ENCODE data around the gene PRR22. TPM values are rescaled to one million over a fixed set of nuclear protein-coding genes. Genes with fewer than 3 reads are reported as not detected.

Gene PRR22
- 10 to 100 TPM; 19.9 to 24.3 (median 20.5) TPM for total RNA-seq

DNA sequence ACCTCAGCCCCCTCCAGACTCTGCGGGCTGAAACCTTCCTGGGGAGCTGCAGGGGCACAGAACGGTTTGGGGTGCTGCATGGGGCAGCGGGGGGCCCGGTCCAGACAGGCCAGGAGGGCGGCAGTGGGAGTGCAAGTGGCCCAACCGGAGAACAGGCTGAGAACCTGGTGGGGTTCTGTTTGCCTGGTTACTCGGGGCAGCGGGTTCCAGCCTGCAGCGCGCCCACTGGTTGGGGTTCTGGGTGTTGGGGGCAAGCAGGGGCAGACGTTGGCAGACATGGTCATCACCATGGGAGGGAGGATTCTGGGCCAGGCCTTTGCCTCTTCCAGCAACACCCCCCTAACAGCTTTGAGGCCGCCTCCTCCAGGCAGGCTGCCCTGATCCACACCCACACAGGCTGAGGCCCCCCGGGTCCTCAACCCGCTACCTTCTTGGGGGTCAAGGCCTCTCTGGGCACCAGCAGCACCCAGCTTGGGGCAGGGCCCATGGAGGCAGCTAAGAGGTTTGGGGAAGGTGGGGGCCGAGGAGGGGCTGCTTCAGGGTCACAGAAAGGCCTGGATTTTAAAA, at the start of gene PRR22:
TSS of gene PRR22 (minus strand) at position 166 of the 567 bp plus-strand sequence. CDS start at position 80, 86 bp downstream.
- Mint-ChIP-seq H3K36me3 (ENCODE audit: insufficient read depth) (peaks cover 23% of the 10 kb centered on the region), H3K9me3 (no peaks in the 10 kb centered on the region), H3K27me3 (ENCODE audit: low read depth) (no peaks in the 10 kb centered on the region), H3K4me1 (ENCODE audit: low read depth) (no peaks in the 10 kb centered on the region), H3K4me3 (no peak within 1 kb of the TSS)
- DNase-seq (no peak), ATAC-seq (peak in 1 of 2 donors; percentile 6)

DNA sequence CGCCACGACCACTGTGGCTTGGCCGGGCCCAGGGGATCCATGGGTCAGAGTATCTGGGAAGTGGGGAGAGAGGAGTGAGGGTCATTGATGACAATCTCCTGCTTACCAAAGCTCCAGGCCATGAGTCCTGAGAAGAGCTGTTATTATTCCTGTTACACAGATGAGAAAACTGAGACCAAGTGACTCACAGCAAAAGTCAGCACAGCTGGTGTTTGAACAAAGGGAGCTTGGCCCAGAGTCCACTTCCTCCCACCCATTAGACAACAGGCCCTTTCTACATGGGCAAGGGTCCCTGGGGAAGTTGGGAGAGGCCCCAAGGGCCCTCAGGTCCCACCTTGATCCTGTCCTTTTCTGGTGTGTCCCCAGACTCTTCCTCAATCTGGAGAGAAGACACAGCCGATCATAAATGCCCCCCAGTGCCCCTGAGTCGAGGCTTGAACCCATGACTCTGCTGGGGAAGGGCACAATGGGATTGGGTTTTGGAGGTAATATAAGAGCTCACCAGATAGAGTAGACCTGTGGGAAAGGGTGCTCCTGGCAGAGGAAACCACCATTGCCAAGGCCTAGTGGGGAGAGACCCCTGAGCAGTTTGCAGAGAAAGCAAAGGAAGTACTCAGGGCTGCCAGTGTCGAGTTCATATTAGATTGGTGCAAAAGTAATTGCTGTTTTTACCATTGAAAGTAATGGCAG, 48.1 kb upstream of the PRR22 start:
- ATAC-seq (no peak), DNase-seq (no peak)
- H3K9me3 Mint-ChIP-seq = no peaks in the 10 kb centered on the region
- H3K4me3 Mint-ChIP-seq = no peak overlapping the region
- H3K27me3 Mint-ChIP-seq (ENCODE audit: low read depth) = peaks cover 2% of the 10 kb centered on the region
- H3K36me3 Mint-ChIP-seq (ENCODE audit: insufficient read depth) = no peaks in the 10 kb centered on the region
- peaks cover 3% of the 10 kb centered on the region for H3K4me1 Mint-ChIP-seq (ENCODE audit: low read depth)

GRCh38 chr19:5832061-5832460, 47.5 kb upstream of the PRR22 start:
- Mint-ChIP-seq H3K27me3 (ENCODE audit: low read depth) (peaks cover 2% of the 10 kb centered on the region), H3K4me1 (ENCODE audit: low read depth) (peaks cover 6% of the 10 kb centered on the region), H3K9me3 (no peaks in the 10 kb centered on the region), H3K4me3 (no peak overlapping the region), H3K36me3 (ENCODE audit: insufficient read depth) (no peaks in the 10 kb centered on the region)
- DNase-seq = no peak
- no peak for ATAC-seq

GRCh38 chr19:5831159-5831558, 46.6 kb upstream of the PRR22 start:
- no peak for DNase-seq
- peaks cover 2% of the 10 kb centered on the region for H3K27me3 Mint-ChIP-seq (ENCODE audit: low read depth)
- H3K4me3 Mint-ChIP-seq = no peak overlapping the region
- H3K9me3 Mint-ChIP-seq = no peaks in the 10 kb centered on the region
- no peaks in the 10 kb centered on the region for H3K36me3 Mint-ChIP-seq (ENCODE audit: insufficient read depth)
- no peak for ATAC-seq
- peaks cover 9% of the 10 kb centered on the region for H3K4me1 Mint-ChIP-seq (ENCODE audit: low read depth)

DNA sequence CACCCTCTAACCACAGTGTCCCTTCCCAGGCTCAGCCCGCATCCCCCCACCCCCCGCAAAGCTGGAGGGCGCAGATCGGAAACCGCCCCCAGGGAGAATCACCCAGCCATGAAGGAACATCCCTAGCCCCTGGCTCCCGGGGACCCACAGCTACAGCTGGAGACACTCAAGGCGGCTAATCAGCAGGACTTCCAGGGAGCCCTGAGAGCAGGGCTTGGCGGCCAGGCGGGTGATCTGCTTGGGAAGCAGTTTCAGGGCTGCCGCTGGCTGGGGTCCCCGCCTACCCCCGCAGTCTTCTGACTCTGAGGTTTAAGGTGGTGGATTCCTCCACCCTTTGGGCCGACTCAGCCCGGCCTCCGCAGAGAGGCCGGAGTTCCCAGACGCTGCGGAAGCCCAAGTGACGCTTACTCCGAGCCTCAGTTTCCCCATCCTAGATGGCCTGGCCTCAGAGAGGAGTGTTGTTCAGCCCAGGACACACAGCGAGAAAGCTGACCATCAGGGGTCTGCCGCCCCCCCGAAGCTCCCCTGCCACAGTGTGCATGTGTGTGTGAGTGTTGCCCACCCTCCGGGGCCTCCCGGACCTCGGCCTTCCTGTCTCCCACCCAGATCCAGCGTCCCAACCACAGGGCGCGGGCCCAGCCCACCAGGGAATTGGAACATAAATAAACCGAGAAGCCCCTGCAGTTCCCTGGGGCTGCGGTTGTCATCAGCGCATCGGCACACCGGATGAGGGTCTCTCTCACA, 45.2 kb upstream of the PRR22 start:
- peak overlapping the region; percentile 41 for H3K4me3 Mint-ChIP-seq
- DNase-seq (no peak), ATAC-seq (no peak)
- H3K27me3 Mint-ChIP-seq (ENCODE audit: low read depth) = peaks cover 2% of the 10 kb centered on the region
- no peaks in the 10 kb centered on the region for H3K9me3 Mint-ChIP-seq
- no peaks in the 10 kb centered on the region for H3K36me3 Mint-ChIP-seq (ENCODE audit: insufficient read depth)
- H3K4me1 Mint-ChIP-seq (ENCODE audit: low read depth) = peaks cover 9% of the 10 kb centered on the region

DNA sequence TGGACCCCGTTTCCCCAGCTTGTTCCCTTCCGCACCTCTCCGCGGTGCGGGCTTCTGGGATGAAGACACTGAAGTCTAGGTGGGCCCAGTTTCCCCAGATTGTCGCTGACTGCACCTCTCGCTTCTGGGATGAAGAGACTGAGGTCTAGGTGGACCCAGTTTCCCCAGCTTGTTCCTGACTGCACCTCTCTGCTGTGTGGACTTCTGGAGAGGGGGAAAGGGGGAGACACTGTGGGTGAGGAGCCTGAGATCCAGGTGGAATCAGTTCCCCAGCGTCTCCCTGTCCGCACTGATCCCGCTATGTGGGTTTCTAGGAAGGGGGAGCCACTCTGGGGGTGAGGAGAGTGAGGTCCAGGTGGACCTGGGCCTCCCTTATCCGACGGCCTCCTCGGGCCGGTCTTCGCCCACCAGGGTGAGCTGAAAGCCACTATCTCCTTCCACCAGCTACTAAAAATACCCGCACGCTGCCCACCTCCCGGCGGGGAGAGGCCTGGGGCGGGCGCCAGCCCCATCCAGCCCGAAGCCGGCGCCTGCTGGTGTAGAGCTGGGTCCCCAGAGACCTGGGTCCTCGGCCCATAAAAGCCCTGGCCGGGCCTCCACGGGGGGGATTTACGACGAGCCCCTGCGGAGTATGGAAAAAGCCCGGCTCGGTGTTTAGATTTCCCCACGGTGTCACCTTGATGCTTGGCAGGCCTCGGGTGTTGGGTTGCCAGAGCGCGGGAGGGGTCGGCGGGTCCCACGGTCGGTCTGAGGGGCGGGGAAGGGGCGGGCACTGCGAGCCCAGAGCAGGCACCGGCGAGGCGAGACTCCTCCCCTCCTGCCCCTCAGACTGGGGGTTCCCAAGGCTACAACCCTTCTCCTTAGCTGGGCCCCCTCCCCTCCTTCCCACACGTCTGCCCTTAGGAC, 44.4 kb upstream of the PRR22 start:
- no peak for ATAC-seq
- Mint-ChIP-seq H3K27me3 (ENCODE audit: low read depth) (peaks cover 2% of the 10 kb centered on the region), H3K36me3 (ENCODE audit: insufficient read depth) (no peaks in the 10 kb centered on the region), H3K9me3 (no peaks in the 10 kb centered on the region), H3K4me3 (peak overlapping the region; percentile 96), H3K4me1 (ENCODE audit: low read depth) (peaks cover 9% of the 10 kb centered on the region)
- DNase-seq = no peak

DNA sequence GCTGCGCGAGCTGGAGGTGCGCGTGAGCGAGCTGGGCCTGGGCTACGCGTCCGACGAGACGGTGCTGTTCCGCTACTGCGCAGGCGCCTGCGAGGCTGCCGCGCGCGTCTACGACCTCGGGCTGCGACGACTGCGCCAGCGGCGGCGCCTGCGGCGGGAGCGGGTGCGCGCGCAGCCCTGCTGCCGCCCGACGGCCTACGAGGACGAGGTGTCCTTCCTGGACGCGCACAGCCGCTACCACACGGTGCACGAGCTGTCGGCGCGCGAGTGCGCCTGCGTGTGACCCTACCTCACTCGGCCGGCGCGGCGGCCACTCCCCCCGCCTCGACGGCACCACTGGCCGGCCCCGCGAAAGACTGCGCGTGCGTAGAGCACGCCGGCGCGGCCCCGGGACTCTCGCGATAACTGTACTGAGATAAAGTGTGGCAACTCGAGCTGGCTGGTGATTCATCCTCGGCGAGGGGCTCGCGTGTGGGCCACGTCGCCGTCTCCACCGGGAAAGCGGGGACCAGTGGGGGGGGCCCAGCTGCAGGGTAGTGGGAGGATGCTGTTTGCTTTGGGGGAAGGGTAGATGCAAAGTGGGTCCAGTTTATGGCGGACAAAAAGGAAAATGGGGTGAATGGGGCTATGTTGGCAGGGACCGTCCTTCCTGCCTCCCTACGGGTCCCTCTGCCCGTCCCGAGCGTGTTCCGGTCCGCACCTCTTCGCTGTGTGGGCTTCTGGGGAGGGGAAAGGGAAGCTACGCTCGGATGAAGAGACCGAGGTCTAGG, 43.5 kb upstream of the PRR22 start:
- Mint-ChIP-seq H3K9me3 (no peaks in the 10 kb centered on the region), H3K4me3 (peak overlapping the region; percentile 96), H3K36me3 (ENCODE audit: insufficient read depth) (no peaks in the 10 kb centered on the region), H3K27me3 (ENCODE audit: low read depth) (peaks cover 2% of the 10 kb centered on the region), H3K4me1 (ENCODE audit: low read depth) (peaks cover 9% of the 10 kb centered on the region)
- ATAC-seq = peak; percentile 83 to 85
- DNase-seq = peak; percentile 97

GRCh38 chr19:5827342-5827890, 42.9 kb upstream of the PRR22 start:
- H3K4me1 Mint-ChIP-seq (ENCODE audit: low read depth) = peaks cover 9% of the 10 kb centered on the region
- peaks cover 2% of the 10 kb centered on the region for H3K27me3 Mint-ChIP-seq (ENCODE audit: low read depth)
- no peaks in the 10 kb centered on the region for H3K9me3 Mint-ChIP-seq
- no peaks in the 10 kb centered on the region for H3K36me3 Mint-ChIP-seq (ENCODE audit: insufficient read depth)
- DNase-seq (no peak), ATAC-seq (no peak)
- peak overlapping the region; percentile 81 for H3K4me3 Mint-ChIP-seq

- no peaks in the 10 kb centered on the region for H3K27me3 Mint-ChIP-seq (ENCODE audit: low read depth)
- H3K9me3 Mint-ChIP-seq = no peaks in the 10 kb centered on the region
- H3K4me3 Mint-ChIP-seq = peak overlapping the region; percentile 81
- H3K36me3 Mint-ChIP-seq (ENCODE audit: insufficient read depth) = no peaks in the 10 kb centered on the region
- DNase-seq (no peak), ATAC-seq (no peak)
- peaks cover 9% of the 10 kb centered on the region for H3K4me1 Mint-ChIP-seq (ENCODE audit: low read depth)
Observed at GRCh38 chr19:5826531-5827341, 42.2 kb upstream of the PRR22 start.

DNA sequence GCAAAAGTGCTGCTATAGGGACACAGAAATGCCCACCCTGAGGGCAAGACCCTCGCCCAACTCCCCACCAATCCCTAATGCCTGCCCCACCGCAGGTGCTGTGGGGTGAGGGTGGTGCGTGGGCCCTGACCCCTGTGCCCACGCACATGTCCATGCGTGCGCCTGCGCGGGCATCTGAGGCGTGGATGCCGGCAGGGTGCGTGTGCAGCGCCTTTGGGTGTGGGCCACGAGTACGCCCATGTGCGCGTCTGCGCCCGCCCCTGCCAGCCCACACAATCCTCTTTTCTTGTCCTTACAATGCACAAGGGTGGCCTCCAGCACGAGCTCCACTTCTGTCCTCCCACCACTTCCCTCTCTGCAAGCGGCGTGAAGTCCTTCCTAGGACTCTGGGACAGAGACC, 40.6 kb upstream of the PRR22 start:
- Mint-ChIP-seq H3K4me1 (ENCODE audit: low read depth) (peaks cover 9% of the 10 kb centered on the region), H3K36me3 (ENCODE audit: insufficient read depth) (no peaks in the 10 kb centered on the region), H3K4me3 (no peak overlapping the region), H3K9me3 (no peaks in the 10 kb centered on the region), H3K27me3 (ENCODE audit: low read depth) (no peaks in the 10 kb centered on the region)
- ATAC-seq = no peak
- DNase-seq = no peak

GRCh38 chr19:5824751-5825150, 40.2 kb upstream of the PRR22 start:
- Mint-ChIP-seq H3K36me3 (ENCODE audit: insufficient read depth) (no peaks in the 10 kb centered on the region), H3K4me3 (no peak overlapping the region), H3K27me3 (ENCODE audit: low read depth) (peaks cover 1% of the 10 kb centered on the region), H3K4me1 (ENCODE audit: low read depth) (peaks cover 9% of the 10 kb centered on the region), H3K9me3 (no peaks in the 10 kb centered on the region)
- ATAC-seq = no peak
- no peak for DNase-seq

DNA sequence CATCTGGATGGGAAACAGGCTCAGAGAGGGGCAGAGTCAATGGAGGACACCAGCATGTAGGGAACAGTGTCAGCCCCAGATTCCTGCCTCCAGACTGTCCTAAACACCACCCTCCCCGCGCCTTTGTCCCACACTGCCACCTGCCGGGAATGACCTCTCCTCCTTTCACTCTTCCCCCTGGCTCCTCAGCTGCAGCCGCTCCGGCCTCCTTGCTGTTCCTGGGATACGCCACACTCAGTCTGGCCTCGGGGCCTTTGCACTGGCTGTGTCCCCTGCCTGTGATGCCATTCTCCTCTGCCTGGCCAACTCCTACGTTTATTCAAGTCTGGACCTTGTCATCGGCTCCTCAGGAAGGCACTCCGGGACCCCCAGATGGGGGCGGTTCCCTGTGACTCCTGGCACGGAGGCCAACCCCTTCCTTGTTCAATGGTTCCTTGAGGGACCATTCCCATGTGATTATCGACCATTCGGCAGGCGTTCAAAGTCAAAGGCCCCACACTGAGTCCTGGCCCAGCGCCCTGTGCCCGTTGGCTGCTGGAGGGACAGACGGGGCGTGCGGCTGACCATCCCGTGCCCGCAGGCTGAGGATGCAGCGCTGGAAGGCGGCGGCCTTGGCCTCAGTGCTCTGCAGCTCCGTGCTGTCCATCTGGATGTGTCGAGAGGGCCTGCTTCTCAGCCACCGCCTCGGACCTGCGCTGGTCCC, 39.2 kb upstream of the PRR22 start:
- ATAC-seq (no peak), DNase-seq (no peak)
- Mint-ChIP-seq H3K4me3 (no peak overlapping the region), H3K27me3 (ENCODE audit: low read depth) (peaks cover 2% of the 10 kb centered on the region), H3K36me3 (ENCODE audit: insufficient read depth) (no peaks in the 10 kb centered on the region), H3K4me1 (ENCODE audit: low read depth) (peaks cover 9% of the 10 kb centered on the region), H3K9me3 (no peaks in the 10 kb centered on the region)

Measured in activated T-cell treated with anti-CD3 and anti-CD28 coated beads, Interleukin-2, amount 50 U/mL, for 4 hours (primary cell).